PC-9 (cell line): Measurements from ENCODE around the gene MT1F. TPM values are rescaled to one million over a fixed set of nuclear protein-coding genes. Genes with fewer than 3 reads are reported as not detected.

Source experiments
- BruUV-seq: library from RNA; stranded (reverse); fragments of 400-500 nt; replicated peaks from 2 replicates; lab custom pipeline; 2021; lab: Mats Ljungman, UMichigan
- CTCF ChIA-PET: fragments of 300-600 bp; sonication (Branson Sonifier 250); formaldehyde crosslinking; loops from one replicate; lab custom pipeline; 2022; ENCODE audit warnings: antibody characterized with exemption; lab: Charles Lee
- POLR2A ChIA-PET: fragments of 300-600 bp; sonication (Branson Sonifier 250); formaldehyde crosslinking; loops from one replicate; lab custom pipeline; 2022; ENCODE audit warnings: antibody characterized with exemption; ENCODE audit not compliant: unreplicated experiment; lab: Charles Lee
- DNase-seq, 2 experiments: peaks; one replicate each; pipeline versions ENCODE4 v3.0.0 to v3.0.0-alpha.2; 2015 to 2022; ENCODE audit warnings: mixed read lengths in 1 of 2
- H2AFZ ChIP-seq: fragments of 200-600 bp; sonication (generic); 2 replicates; pipeline ENCODE4 v1.8.1; 2017; ENCODE audit warnings: antibody characterized with exemption
- H3F3A ChIP-seq: fragments of 200-600 bp; sonication (generic); 2 replicates; pipeline ENCODE4 v1.8.1; 2017; ENCODE audit warnings: antibody characterized with exemption, mild to moderate bottlenecking, low read depth; ENCODE audit not compliant: insufficient read depth
- H3K27ac ChIP-seq: fragments of 200-600 bp; sonication (generic); 2 replicates; pipeline ENCODE4 v1.6.1; 2016; ENCODE audit warnings: mixed run types
- H3K27me3 ChIP-seq: fragments of 200-600 bp; sonication (generic); 2 replicates; pipeline ENCODE4 v1.6.1; 2016; ENCODE audit warnings: low read depth, mixed run types; ENCODE audit not compliant: insufficient read depth
- H3K36me3 ChIP-seq: fragments of 200-600 bp; sonication (generic); 2 replicates; pipeline ENCODE4 v1.6.1; 2016; ENCODE audit warnings: low read depth, mixed run types
- H3K4me1 ChIP-seq: fragments of 200-600 bp; sonication (generic); replicated peaks from 2 replicates; pipeline ENCODE4 v1.6.1; 2016; ENCODE audit warnings: mixed run types; ENCODE audit not compliant: insufficient read depth
- H3K4me2 ChIP-seq: fragments of 200-600 bp; sonication (generic); 2 replicates; pipeline ENCODE4 v1.6.1; 2017; ENCODE audit warnings: mixed run types
- H3K4me3 ChIP-seq: fragments of 200-600 bp; sonication (generic); 2 replicates; pipeline ENCODE4 v1.6.1; 2016; ENCODE audit warnings: mixed run types
- H3K79me2 ChIP-seq: fragments of 200-600 bp; sonication (generic); 2 replicates; pipeline ENCODE4 v1.6.1; 2017; ENCODE audit warnings: low read depth, mixed run types
- H3K9me2 ChIP-seq: fragments of 200-600 bp; sonication (generic); 2 replicates; pipeline ENCODE4 v1.8.1; 2017; ENCODE audit warnings: mild to moderate bottlenecking; ENCODE audit not compliant: insufficient read depth
- H3K9me3 ChIP-seq: fragments of 200-600 bp; sonication (generic); 2 replicates; pipeline ENCODE4 v1.8.1; 2016; ENCODE audit warnings: low read depth; ENCODE audit not compliant: insufficient read depth
- H4K20me1 ChIP-seq: fragments of 200-600 bp; sonication (generic); 2 replicates; pipeline ENCODE4 v1.8.1; 2017; ENCODE audit not compliant: insufficient read depth
- CTCF ChIP-seq: fragments of 200-600 bp; sonication (generic); conservative IDR thresholded peaks from 2 replicates; pipeline ENCODE4 v1.6.1; 2017; ENCODE audit warnings: mixed run types, antibody characterized with exemption, mild to moderate bottlenecking, moderate library complexity
- EZH2 ChIP-seq: fragments of 200-600 bp; sonication (generic); IDR thresholded peaks from 2 replicates; pipeline ENCODE4 v1.8.0; 2017; ENCODE audit warnings: antibody characterized with exemption, low read depth
- intact Hi-C: fragments of 100-400 bp; cut with micrococcal nuclease; formaldehyde crosslinking; loops from one replicate; pipeline ENCODE4 v1.10.0; 2022; ENCODE audit not compliant: unreplicated experiment
- total RNA-seq: library from RNA; stranded (reverse); gene quantifications from 2 replicates; pipeline ENCODE4 v1.2.3, GENCODE V29; 2021

Gene MT1F
- total RNA-seq, 1 experiment from 2014 or later: 4.0 TPM

- Histone ChIP-seq H3K4me3 (peak overlapping the region; percentile 90), H3K36me3 (no peaks in the 10 kb centered on the region), H3K4me2 (peak overlapping the region; percentile 90), H3K9me2 (no peaks in the 10 kb centered on the region), H3K27me3 (no peaks in the 10 kb centered on the region), H3K4me1 (peaks cover 91% of the 10 kb centered on the region), H2AFZ (peak overlapping the region; percentile 66; the same call in 1 of the 2 replicates), H3F3A (peaks cover 63% of the 10 kb centered on the region), H3K9me3 (no peaks in the 10 kb centered on the region), H3K27ac (peak overlapping the region; percentile 73), H4K20me1 (no peaks in the 10 kb centered on the region), H3K79me2 (no peaks in the 10 kb centered on the region; the same call in 1 of the 2 replicates)
- ChIA-PET CTCF (interaction anchor here (0.6 to 0.9 kb wide), 3 partner anchors 31 to 669 kb away, joined by 3 read pairs; no protein-coding TSS in a partner anchor), POLR2A (interaction anchor here (0.6 to 0.9 kb wide), 2 partner anchors 49 to 88 kb away, joined by 4 read pairs; partner anchors contain the start of gene MT1F)
- intact Hi-C loops: loop anchor here (1.0 to 10.0 kb wide), 3 partner anchors 34 to 1137 kb away; no protein-coding TSS in a partner anchor
- no peak for TF ChIP-seq EZH2
- no peak for TF ChIP-seq CTCF
- no peak for DNase-seq
- TSS peak; percentile 99 for BruUV-seq
Measured at GRCh38 chr16:56608876-56609462, 48.8 kb upstream of the MT1F start.

- Histone ChIP-seq H3K79me2 (no peaks in the 10 kb centered on the region; the same call in 1 of the 2 replicates), H3K4me1 (peaks cover 96% of the 10 kb centered on the region), H3K4me3 (peak overlapping the region; percentile 90), H3K36me3 (no peaks in the 10 kb centered on the region), H3K9me3 (no peaks in the 10 kb centered on the region), H3K4me2 (peak overlapping the region; percentile 90), H2AFZ (no peak overlapping the region), H3K27ac (peak overlapping the region; percentile 73), H3K27me3 (no peaks in the 10 kb centered on the region), H3K9me2 (no peaks in the 10 kb centered on the region), H3F3A (peaks cover 67% of the 10 kb centered on the region), H4K20me1 (no peaks in the 10 kb centered on the region)
- intact Hi-C loops: loop anchor here (5.0 to 10.0 kb wide), 2 partner anchors 275 to 1137 kb away; no protein-coding TSS in a partner anchor
- CTCF ChIA-PET: interaction anchor here (0.7 kb wide), 1 partner anchor 668 kb away, joined by 3 read pairs; no protein-coding TSS in a partner anchor
- DNase-seq: peak in 1 of 2 experiments; percentile 57
- no peak for TF ChIP-seq CTCF
- no peak for TF ChIP-seq EZH2
- POLR2A ChIA-PET: interaction anchor here (0.6 kb wide), 1 partner anchor 87 kb away, joined by 4 read pairs; no protein-coding TSS in a partner anchor
- no TSS peak for BruUV-seq
Measured at GRCh38 chr16:56609463-56609921, 48.3 kb upstream of the MT1F start.

- peak; percentile 55 to 72 for DNase-seq
- POLR2A ChIA-PET: interaction anchor here (0.6 to 1.5 kb wide), 2 partner anchors 39 to 88 kb away, joined by 4 to 9 read pairs; no protein-coding TSS in a partner anchor
Measured at GRCh38 chr16:56610017-56610608, 47.6 kb upstream of the MT1F start.

More at GRCh38 chr16:56610017-56610608, 47.6 kb upstream of the MT1F start:
- no peak overlapping the region for H2AFZ ChIP-seq
- CTCF ChIA-PET: no interaction called here
- TF ChIP-seq CTCF (no peak), EZH2 (no peak)
- no peaks in the 10 kb centered on the region for H3K36me3 ChIP-seq
- H3F3A ChIP-seq: peaks cover 65% of the 10 kb centered on the region
- no peaks in the 10 kb centered on the region for H4K20me1 ChIP-seq
- no peaks in the 10 kb centered on the region; the same call in 1 of the 2 replicates for H3K79me2 ChIP-seq
- peak overlapping the region; percentile 73 for H3K27ac ChIP-seq
- no peaks in the 10 kb centered on the region for H3K9me2 ChIP-seq
- intact Hi-C loops: no loop called here
- H3K9me3 ChIP-seq: no peaks in the 10 kb centered on the region
- peaks cover 96% of the 10 kb centered on the region for H3K4me1 ChIP-seq
- H3K4me2 ChIP-seq: peak overlapping the region; percentile 90
- H3K27me3 ChIP-seq: no peaks in the 10 kb centered on the region
- BruUV-seq: no TSS peak
- H3K4me3 ChIP-seq: peak overlapping the region; percentile 90; the same call in 1 of the 2 replicates
